ENCODE results near the gene TMEM253. TPM values are rescaled to one million over a fixed set of nuclear protein-coding genes. Genes with fewer than 3 reads are reported as not detected.

TMEM253 gene
- total and polyA plus RNA-seq, 9 donors: 0.24 to 1.3 (median 0.56) TPM

DNA sequence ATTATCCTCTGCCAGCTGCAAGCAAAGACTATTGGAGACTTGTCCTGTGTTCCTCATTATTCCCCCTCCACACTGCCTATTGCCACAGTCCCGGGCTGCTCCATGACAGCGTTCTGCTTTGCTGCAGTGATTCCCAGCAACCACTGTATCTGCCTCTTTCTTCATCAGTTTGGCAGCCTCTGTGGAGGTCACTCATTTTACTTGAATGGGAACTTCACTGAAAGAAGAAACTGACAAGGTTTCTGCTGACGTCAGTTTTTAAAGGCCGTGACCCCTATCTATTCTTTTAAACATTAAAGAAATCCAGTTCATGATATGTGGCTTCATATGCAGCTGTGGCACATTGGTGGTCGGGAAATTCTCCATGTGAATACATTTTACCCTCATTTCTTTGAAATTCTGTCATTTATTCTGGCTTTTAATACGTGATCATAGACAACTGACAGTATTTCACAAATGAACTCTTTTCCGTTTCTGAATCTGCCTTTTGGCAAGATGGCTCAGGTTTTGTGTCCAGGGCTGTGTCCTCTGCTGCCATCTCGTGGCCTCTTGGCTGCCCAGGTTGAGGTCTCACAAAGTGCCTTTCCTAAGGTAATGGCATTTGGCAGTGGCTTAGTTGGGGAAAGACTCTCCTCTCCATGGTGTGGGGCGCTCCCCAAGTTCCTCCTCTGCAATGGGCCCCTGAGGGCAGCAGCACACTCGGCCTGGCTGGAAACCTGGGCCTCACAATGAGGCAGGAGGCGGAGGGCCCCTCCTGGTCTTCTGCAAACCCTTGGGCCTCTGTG, 5.8 kb downstream of the TMEM253 start:
- DNase-seq: peak; percentile 78 to 87 (median 83)
- Histone ChIP-seq H3K36me3 (no peaks in the 10 kb centered on the region), H3K27ac (peak overlapping the region in 1 of 2 donors; percentile 38), H3K4me1 (ENCODE audit: insufficient read depth) (peaks cover 2% of the 10 kb centered on the region), H3K4me3 (no peak overlapping the region), H3K9me3 (no peaks in the 10 kb centered on the region), H3K27me3 (no peaks in the 10 kb centered on the region)
- intact Hi-C loops (cut with DNase I): loop anchor here in 3 of 4 donors (10.0 kb wide), 4 partner anchors 92 to 422 kb away; partner anchors contain the start of genes ANG (in 1 of the 3), HNRNPC (in 1 of the 3) and RNASE4 (in 1 of the 3)
- 22 to 25% (median 25%) methylated on average over 10 to 11 of the region's 11 CpGs for WGBS, 3 donors
- TF ChIP-seq EP300 (IDR thresholded peaks at IDR 0.05): no peak
- TF ChIP-seq, protein P1, sequence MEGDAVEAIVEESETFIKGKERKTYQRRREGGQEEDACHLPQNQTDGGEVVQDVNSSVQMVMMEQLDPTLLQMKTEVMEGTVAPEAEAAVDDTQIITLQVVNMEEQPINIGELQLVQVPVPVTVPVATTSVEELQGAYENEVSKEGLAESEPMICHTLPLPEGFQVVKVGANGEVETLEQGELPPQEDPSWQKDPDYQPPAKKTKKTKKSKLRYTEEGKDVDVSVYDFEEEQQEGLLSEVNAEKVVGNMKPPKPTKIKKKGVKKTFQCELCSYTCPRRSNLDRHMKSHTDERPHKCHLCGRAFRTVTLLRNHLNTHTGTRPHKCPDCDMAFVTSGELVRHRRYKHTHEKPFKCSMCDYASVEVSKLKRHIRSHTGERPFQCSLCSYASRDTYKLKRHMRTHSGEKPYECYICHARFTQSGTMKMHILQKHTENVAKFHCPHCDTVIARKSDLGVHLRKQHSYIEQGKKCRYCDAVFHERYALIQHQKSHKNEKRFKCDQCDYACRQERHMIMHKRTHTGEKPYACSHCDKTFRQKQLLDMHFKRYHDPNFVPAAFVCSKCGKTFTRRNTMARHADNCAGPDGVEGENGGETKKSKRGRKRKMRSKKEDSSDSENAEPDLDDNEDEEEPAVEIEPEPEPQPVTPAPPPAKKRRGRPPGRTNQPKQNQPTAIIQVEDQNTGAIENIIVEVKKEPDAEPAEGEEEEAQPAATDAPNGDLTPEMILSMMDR (IDR thresholded peaks at IDR 0.05): peak; percentile 75 to 80 (median 77)
- TF ChIP-seq POLR2A (IDR thresholded peaks at IDR 0.05): no peak

DNA sequence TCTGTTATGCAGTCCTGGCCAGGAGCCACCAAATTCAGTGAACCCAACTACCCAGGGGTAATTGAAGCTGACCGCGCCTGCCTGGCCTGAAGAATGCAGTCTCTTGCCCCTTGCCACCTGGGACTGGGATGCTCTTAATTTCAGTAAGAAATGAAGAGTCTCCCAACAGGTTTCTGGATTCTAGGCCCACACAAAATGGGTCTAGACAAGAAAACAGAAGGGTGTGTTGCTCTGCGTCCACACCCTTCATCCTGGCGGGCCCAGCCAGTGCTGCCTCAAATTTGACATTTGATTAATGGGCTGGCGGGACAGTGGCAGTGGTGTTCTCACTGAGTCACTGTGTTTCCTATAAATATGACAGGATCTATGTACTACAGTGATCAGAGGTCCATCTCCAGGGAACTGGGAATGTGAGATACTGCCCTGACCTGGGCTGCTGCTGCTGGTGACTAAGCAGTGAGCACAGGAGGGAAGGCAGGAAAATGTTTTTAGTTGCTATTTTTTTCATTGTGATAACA, 6.5 kb downstream of the TMEM253 start:
- no peaks in the 10 kb centered on the region for H3K27me3 ChIP-seq
- peak overlapping the region in 1 of 2 donors; percentile 38 for H3K27ac ChIP-seq
- H3K4me3 ChIP-seq: no peak overlapping the region
- no peaks in the 10 kb centered on the region for H3K36me3 ChIP-seq
- H3K9me3 ChIP-seq: no peaks in the 10 kb centered on the region
- intact Hi-C loops (cut with DNase I): loop anchor here in 3 of 4 donors (10.0 kb wide), 4 partner anchors 93 to 423 kb away; partner anchors contain the start of genes ANG (in 1 of the 3), HNRNPC (in 1 of the 3) and RNASE4 (in 1 of the 3)
- 67 to 70% (median 69%) methylated on average over 5 of the region's 5 CpGs for WGBS, 3 donors
- DNase-seq: peak in 1 of 5 donors; percentile 46
- peaks cover 2% of the 10 kb centered on the region for H3K4me1 ChIP-seq (ENCODE audit: insufficient read depth)
- TF ChIP-seq, protein P1 (IDR thresholded peaks at IDR 0.05): no peak
- TF ChIP-seq POLR2A (IDR thresholded peaks at IDR 0.05) (no peak), EP300 (IDR thresholded peaks at IDR 0.05) (no peak)

DNA sequence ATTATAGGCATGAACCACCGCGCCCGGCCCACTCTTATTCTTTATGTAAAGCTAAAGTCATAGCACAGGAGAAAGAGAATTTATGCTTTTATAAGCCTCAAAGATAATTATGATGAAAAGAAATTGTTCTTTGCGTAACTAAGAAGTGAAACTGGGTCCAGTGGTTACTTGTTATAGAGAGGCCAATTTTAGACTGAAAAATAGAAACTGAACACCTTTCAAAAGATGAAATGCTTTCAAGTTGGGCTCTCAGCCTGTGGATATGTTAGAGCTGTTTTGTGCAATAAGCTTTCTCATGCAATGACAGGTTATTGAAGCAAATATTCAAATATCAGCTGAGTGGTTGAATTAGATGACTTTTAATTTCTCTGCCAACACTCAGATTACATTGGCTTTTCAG, 7.9 kb downstream of the TMEM253 start:
- no peaks in the 10 kb centered on the region for H3K9me3 ChIP-seq
- 95 to 96% (median 95%) methylated on average over 4 of the region's 4 CpGs for WGBS, 3 donors
- H3K27me3 ChIP-seq: no peaks in the 10 kb centered on the region
- H3K4me3 ChIP-seq: no peak overlapping the region
- no peaks in the 10 kb centered on the region for H3K36me3 ChIP-seq
- no peak overlapping the region for H3K27ac ChIP-seq
- no peak for DNase-seq
- TF ChIP-seq EP300 (IDR thresholded peaks at IDR 0.05): no peak
- TF ChIP-seq POLR2A (IDR thresholded peaks at IDR 0.05): no peak
- TF ChIP-seq, protein P1 (IDR thresholded peaks at IDR 0.05): no peak
- intact Hi-C loops (cut with DNase I): loop anchor here in 3 of 4 donors (10.0 kb wide), 4 partner anchors 94 to 424 kb away; partner anchors contain the start of genes ANG (in 1 of the 3), HNRNPC (in 1 of the 3) and RNASE4 (in 1 of the 3)
- H3K4me1 ChIP-seq (ENCODE audit: insufficient read depth): peaks cover 2% of the 10 kb centered on the region

DNA sequence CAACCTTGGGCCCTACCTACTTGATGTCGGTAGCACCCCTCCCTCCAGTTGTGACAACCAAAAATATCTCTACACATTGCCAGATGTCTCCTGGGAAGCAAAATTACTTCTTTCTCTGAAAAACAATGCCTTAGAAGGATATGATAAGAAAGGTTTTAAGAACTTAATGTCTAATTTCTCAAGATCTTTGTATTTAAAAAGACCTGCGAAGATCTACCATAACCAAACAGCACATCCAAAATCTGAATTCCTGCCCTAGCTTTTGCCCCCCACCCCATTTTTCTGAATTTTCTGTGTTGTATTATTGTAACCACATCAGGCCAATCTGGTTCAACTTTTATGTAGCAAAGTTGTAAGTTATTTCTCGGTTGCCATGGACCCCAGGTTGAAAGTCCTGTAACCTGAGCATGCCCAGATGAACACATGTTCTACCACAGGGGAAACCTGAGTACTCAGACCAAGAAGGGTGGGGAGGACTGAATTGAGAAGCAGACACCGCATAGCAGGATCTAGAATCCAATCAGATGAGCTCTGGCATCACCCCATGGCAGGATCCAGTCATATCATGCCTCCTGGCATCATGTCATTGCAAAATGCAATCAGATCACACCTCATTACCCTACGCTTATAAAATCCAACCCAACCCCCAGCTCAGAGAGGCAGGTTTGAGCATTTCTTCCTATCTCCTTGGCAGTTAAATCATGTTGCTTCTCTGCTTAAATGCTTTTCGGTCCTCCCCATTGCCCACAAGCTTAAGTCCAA, 8.7 kb downstream of the TMEM253 start:
- peaks cover 2% of the 10 kb centered on the region for H3K4me1 ChIP-seq (ENCODE audit: insufficient read depth)
- no peaks in the 10 kb centered on the region for H3K36me3 ChIP-seq
- TF ChIP-seq EP300 (IDR thresholded peaks at IDR 0.05) (no peak), POLR2A (IDR thresholded peaks at IDR 0.05) (no peak)
- TF ChIP-seq, protein P1 (IDR thresholded peaks at IDR 0.05): no peak
- 72 to 85% (median 75%) methylated on average over 6 of the region's 6 CpGs for WGBS, 3 donors
- H3K4me3 ChIP-seq: no peak overlapping the region
- DNase-seq: no peak
- no peaks in the 10 kb centered on the region for H3K27me3 ChIP-seq
- H3K9me3 ChIP-seq: no peaks in the 10 kb centered on the region
- H3K27ac ChIP-seq: no peak overlapping the region
- intact Hi-C loops (cut with DNase I): loop anchor here in 3 of 4 donors (10.0 kb wide), 4 partner anchors 95 to 425 kb away; partner anchors contain the start of genes ANG (in 1 of the 3), HNRNPC (in 1 of the 3) and RNASE4 (in 1 of the 3)
